Measurements from ENCODE around the gene KCNH4.

The KCNH4 gene

DNA sequence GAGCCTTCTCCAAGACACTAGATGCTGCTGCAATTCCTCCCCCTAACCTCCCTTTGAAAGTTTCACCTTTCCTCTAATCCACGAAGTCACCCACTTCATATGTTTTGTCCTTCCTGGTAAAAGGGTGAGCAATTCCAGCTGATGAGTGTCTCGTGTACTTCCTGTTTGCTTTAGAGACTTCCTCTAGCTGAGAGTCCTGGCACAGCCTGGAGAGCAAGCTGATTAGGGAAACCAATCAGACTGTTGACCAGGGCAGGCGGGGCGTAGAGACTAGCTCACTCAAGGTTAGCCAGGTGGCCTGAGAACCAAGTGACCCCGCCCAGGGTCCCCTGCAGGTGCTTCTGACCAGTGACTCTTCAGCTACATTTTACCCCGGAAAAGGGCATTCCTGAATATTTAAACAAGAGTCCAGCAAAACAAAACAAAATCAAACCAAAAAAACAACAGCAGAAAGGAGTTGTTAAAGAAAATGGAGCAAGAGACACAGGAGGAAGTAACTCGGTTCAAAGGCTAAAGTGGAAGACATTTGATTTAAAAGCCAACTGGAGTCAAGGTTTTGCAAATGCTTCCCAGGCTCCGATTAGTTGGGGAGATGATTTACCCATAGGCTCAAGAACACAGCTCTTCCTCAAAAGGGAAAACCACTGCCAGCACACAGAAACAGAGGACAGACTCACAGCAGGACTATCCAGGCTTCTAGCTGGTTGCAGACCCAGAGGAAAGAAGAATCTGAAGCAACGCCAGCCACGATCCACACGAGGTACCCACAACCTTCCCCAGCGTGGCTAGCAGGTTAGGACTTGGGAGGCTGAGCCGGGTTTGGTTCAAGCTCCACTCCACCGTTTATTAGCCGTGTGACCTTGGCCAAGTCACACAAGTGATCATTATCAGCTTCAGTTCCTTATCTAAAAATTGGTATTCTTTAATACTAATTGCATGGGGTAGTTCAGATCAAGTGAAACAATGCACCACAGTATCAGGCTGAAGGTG lies 45.0 kb downstream of the KCNH4 start:
- no peak for DNase-seq

GRCh38 chr17:42135151-42135550 lies 45.8 kb downstream of the KCNH4 start:
- DNase-seq = no peak

DNA sequence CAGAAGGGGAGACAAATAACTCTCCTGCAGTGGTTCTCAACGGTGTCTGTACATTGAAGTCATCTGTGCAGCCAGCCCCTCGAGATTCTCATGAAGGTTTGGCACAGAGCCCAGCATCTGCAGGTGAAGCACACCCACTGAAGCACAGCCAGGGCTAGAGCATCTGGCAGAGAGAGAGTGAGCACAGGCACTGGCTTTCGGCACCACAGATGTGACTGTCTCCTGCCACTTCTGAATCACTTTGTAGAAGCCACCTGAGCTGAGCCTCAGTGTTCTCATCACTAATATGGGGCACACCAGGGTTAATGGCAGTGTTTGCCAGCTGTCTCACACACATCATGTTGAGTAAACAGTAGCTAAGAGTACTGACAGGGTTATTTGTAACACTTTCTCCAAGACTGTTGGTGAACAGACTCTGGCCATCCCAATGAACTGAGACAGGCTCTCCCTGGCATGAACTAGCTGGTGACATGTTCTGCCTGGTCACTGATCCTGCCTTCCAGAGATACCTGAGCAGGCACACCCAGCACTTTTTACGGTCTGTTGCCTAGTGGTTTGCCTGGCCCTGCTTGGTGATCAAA lies 47.4 kb downstream of the KCNH4 start:
- DNase-seq = no peak

DNA sequence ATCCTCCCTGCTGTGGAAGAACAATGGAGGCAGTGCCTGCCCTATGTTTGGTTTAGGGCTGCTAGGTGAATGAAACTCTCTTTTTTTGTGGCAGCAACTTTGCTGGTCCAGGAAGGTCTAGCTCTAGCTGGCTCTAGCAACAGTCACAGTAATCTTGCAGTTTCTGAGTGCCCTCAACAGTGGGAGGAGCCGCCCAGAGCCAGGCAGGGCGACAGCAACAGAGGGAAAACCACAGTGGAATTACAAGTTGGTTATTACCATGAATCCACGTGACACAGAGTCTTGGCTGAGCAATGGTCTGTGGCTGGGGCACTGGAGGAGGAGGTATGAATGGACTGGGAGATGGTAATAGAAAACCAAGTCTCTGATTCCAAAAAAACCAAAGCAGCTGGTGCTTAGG lies 48.0 kb downstream of the KCNH4 start:
- peak; percentile 69 for DNase-seq

DNA sequence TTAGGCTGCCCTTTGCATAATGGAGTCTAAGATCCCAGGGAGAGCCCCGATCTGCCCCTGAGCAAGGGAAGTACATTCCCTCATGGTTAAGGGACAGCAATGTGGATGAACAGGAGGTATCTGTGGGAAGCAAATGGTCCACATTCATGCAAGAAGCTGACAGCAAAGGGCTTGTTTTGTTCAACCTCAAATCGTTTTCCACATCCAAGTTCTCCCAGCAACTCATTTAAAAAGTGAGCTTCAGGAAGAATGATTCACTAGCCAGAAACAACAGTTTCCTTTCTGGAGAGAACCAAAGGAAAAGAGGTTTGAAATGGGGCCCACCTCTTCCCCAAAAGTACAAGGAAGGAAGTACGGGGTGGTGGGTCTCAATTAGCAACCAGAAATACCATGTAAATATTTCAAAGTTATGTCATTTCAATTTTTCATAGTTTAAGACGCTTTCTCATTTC lies 48.9 kb downstream of the KCNH4 start:
- DNase-seq = no peak

DNA sequence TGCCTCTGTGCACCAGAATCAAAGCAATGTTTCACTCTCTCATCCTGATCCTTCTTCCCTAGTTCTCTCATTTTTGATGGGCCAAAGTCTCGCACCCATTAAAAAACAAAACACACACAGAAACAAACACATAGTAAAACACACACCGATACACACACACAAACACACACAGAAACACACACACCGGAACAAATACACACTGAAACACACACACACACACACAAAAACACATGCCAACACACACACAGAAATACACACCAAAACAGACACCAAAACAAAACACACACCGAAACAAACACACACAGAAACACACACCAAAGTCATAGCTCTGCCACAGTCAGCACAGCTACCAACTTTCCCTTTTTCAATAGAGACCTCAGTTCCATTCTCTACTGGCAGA lies 49.7 kb downstream of the KCNH4 start:
- DNase-seq = no peak

- DNase-seq = no peak
These were observed 50.5 kb downstream of the KCNH4 start for GRCh38 chr17:42130310-42130936.

DNA sequence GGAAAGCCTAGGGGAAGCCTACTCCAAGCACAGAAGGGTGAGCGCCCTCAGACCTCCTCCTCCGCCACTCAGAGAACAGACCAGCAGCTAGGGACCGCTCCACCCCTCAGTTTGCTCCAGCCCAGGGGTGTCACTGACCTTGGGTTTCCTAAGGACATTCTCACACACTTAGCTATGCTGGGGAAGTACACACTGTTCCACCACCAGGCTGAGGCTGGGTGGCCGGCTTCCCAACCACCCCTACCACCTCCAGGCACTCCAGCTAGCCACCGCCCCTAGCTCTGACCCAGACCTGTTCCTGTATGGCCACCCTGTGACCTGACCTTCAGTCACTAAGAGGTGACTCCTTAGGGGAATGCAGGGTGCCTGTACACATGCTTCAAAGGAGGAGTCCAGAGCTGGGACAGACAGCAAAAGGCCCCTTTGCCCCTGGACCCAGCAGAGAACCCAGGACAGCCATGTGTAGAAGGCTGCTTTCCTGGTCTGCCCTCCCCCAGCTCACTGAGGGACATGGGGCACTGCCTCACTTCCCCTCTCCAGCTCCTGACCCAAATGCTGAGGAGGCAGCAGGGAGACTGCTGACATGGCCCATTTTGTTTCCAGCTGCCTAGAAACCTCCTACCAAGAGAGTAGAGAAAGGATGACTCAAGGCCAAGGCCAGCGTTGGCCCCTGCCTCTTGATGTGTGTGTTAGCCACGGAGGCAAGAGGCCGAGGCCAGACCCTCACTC lies 51.7 kb downstream of the KCNH4 start:
- no peak for DNase-seq

GRCh38 chr17:42127414-42127813 lies 53.5 kb downstream of the KCNH4 start:
- no peak for DNase-seq

DNA sequence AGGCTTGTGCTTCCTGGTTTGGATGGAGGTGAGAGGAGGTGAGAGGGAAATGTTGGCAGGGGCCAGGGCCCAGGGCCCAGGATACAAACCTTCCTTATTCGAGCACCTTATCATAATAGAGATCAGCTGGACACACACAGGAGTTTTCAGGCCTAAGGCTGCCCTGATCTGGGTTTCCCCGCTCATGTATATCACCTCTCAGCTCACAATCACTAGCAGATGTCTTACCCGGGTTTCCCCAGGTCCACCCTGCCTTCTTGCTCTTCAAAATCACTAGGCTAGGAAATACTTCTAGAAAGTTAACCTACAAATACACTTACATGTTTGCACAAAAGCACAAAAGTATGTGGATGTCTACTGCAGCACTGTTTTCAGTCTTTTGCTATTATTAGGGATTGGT lies 54.1 kb downstream of the KCNH4 start:
- DNase-seq = no peak

DNA sequence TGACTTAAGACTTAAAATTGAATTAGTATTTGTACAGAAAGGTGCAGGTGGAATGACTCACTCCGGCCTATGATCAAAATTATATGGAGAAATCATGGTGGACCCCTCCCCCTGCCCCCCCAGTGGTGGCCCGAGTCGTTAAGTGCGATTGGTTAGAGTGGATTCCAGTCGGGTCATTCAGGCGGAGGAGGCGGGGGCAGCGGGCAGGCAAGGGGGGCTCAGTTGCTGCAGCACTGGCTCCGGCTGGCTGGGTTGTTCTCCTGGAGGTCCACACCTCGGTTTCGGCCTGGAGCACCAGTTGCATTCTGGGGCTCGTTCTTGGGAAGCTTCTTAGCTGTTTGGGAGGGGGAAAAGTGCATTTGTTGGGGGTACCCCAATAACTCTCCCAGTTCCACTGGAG lies 55.4 kb downstream of the KCNH4 start:
- no peak for DNase-seq

DNA sequence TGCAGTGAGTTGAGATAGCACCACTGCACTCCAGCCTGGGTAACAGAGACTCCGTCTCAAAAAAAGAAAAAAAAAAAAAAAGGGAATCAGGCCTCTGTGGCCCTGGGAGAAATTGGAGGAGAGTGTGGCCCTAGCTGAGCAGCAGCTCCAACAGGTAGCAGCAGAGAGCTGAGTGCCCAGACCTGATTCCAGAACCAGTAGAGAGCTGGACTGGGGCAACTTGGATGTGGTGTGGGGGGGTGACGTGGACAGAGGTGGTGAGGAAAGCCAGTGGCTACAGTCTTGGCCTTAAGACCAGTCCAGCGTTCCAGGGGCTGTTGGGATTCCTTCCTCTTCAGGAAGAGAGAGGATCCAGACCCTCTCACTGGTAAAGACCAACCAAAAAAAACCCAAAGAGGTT lies 56.7 kb downstream of the KCNH4 start:
- DNase-seq = no peak

DNA sequence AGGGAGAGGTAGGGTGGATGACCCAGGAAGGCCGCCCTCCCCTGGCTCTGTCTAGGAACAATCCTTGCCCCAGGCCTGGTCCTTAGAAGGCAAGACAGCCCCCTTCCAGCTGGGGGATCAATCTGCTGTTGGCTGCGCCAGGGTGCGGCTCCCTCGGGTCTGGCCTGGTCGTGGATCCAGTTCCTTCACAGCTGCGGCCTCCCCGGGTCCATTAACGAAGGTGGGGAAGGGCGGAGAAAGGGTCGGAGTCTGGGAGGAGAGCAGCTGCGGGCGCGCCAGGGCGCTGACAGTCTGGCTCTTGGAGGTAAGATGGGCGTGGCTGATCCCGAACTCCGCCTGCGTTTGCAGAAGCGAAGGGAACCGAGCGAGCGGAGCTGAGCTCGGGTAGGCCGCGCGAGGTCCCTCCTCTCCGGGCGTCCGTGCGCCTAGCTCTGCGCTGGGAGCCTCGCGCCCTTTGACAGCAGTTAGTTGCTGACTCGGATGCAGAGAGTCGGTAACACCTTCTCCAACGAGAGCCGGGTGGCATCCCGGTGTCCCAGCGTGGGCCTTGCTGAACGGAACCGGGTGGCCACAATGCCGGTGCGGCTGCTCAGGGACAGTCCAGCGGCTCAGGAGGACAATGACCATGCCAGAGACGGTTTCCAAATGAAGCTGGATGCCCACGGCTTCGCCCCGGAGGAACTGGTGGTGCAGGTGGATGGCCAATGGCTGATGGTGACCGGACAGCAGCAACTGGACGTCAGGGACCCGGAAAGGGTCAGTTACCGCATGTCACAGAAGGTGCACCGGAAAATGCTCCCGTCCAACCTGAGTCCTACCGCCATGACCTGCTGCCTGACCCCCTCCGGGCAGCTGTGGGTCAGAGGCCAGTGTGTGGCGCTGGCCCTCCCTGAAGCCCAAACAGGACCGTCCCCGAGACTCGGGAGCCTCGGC lies 58.3 kb downstream of the KCNH4 start, which contains the start of gene HSPB9:
TSS of gene HSPB9 (plus strand) at position 434 of the 933 bp plus-strand sequence. CDS start at position 481, 47 bp downstream.
- no peak for DNase-seq

GRCh38 chr17:42120770-42121769 lies 59.9 kb downstream of the KCNH4 start, which contains the start of gene KAT2A:
Gene KAT2A, minus strand, starts transcription at chr17:42121367. Its CDS starts 63 bp downstream, at chr17:42121304.
- peak; percentile 53 for DNase-seq

DNA sequence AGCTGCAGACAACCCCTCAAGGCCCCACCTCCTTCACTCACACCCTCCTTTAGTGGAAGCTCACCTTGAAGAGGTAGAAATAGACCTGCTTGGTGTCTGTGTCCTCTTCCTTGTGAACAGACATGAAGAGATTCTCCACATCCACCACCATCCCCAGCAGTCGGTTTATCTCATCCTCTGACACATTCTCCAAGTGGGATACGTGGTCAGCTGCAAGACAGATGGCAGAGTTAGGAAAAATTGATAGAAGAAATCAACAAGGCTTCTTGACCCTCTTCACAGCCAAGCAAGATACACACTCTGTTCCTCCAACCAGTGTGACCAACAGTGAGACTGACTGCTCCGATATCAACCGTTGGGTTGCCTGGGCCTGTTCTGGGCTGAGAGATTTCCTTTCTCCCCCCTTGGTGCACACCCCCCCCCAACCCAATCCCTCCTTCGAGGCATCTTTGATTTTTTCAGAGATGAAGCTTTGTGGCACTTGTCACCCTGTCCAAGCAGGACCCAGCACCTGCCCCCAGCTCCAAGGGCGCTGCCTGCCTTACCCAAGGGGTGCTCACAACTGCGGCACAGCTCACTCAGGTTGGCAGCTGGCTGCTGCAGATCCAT lies 60.7 kb downstream of the KCNH4 start:
- DNase-seq = no peak

- no peak for DNase-seq
These were observed 61.6 kb downstream of the KCNH4 start for GRCh38 chr17:42119301-42119700.

DNA sequence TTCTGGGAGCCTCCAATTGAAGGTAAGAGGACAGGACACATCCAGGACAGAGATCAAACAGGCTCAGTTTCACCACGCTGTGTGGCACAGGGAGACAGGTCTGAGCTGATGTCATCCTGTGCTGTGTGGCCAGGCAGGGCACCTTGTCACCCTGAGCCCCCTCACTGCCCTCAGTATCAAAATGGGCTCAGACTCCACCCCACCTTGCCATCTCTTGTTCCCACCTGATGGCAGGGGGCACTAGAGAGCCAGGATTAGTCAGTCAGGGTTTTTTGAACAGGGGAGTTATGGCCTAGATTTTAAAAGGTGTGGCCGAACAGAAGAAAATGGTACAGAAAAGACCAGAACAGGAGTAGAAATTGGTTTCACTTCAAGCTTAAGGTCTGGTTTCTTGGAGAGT lies 62.4 kb downstream of the KCNH4 start:
- no peak for DNase-seq

DNA sequence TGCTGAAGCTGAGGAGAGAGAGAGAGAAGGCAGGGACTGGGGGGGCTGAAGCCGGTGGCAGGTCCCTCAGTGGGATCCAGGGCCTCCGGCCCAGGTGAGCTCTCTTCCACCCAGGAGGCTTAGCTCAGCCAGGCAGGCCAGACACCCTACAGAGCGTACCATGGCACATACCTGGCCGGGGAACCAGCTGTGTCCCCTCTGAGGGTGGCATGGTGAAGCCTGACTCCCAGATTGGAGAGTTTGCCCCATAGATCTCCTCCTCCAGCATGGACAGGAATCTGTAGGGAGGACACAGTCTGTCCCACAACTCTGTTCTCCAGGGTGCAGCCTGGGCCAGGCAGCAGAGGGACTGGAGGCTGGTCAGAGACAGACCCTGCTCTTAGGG lies 62.8 kb downstream of the KCNH4 start:
- no peak for DNase-seq

DNA sequence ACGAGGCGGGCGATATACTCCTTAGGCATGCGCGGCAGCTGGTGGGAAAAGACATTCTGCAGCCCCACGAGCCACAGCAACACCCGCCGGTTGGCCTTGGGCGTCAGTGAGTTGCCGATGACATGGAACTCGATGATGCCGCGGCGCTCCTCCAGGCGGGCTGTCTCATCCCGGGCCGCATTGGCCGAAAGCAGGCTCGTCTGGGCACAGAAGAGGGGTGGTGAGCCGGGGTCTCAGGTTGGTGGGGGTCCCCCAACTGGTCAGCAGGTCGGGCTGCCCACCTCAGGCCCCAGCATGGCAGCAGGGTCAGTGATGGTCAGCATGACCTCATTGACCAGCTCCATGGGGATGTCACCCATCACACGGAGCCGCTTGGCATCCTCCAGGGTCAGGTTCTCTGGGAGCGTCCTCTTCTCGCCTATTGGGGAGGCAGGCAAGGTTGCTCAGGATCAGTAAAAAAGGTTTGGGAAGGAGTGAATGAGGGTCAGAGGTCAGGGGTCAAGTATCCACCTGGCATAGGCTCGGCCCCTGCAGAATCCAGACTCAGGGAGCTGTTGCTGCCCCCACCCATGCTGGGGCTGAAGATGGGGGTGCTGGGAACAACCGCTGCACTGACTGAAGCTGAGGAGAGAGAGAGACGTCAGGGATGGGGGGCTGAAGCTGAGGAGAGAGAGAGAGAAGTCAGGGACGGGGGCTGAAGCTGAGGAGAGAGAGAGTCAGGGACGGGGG lies 63.4 kb downstream of the KCNH4 start:
- no peak for DNase-seq

All from amniotic stem cell (primary cell).